GM21723 (cell line): ENCODE results near the gene NPHS1.
"Not testable (repeated sequence)": the region's sequence is repeated elsewhere in the genome, so short reads cannot be mapped to it uniquely, and the experiment has no call there.

Experiments
- ATAC-seq: cut with Tn5 transposase; IDR thresholded peaks from one replicate; pipeline ENCODE4 v1.9.1; 2021; ENCODE audit warnings: mild to moderate bottlenecking, moderate library complexity; ENCODE audit not compliant: unreplicated experiment

The NPHS1 gene

GRCh38 chr19:35851213-35852028 is 883 bp downstream of the NPHS1 start:
- ATAC-seq, result no peak

- ATAC-seq, result no peak
Observed at GRCh38 chr19:35848919-35849505, 3.3 kb downstream of the NPHS1 start.

GRCh38 chr19:35848486-35848885 is 3.8 kb downstream of the NPHS1 start:
- ATAC-seq, result no peak

GRCh38 chr19:35847911-35848310 is 4.4 kb downstream of the NPHS1 start:
- no peak for ATAC-seq

- ATAC-seq, result no peak
Observed at GRCh38 chr19:35846038-35846668, 6.2 kb downstream of the NPHS1 start.

GRCh38 chr19:35845215-35846037 is 6.9 kb downstream of the NPHS1 start:
- ATAC-seq, result no peak

GRCh38 chr19:35844482-35845214 is 7.7 kb downstream of the NPHS1 start:
- no peak for ATAC-seq

- ATAC-seq, result no peak
Observed at GRCh38 chr19:35843676-35844481, 8.4 kb downstream of the NPHS1 start.

- no peak for ATAC-seq
Observed at GRCh38 chr19:35842666-35843272, 9.5 kb downstream of the NPHS1 start.

GRCh38 chr19:35841961-35842595 is 10.2 kb downstream of the NPHS1 start:
- no peak for ATAC-seq

GRCh38 chr19:35836096-35836495 is 16.2 kb downstream of the NPHS1 start:
- not testable (repeated sequence) for ATAC-seq

- ATAC-seq, result no peak
Observed at GRCh38 chr19:35833972-35834371, 18.3 kb downstream of the NPHS1 start.

- ATAC-seq, result no peak
Observed at GRCh38 chr19:35832054-35832453, 20.2 kb downstream of the NPHS1 start.

- ATAC-seq, result no peak
Observed at GRCh38 chr19:35830986-35831385, 21.3 kb downstream of the NPHS1 start.

- no peak for ATAC-seq
Observed at GRCh38 chr19:35828692-35829301, 23.5 kb downstream of the NPHS1 start.

- no peak for ATAC-seq
Observed at GRCh38 chr19:35824150-35824549, 28.2 kb downstream of the NPHS1 start.

GRCh38 chr19:35822579-35822978 is 29.7 kb downstream of the NPHS1 start:
- ATAC-seq, result no peak

- no peak for ATAC-seq
Observed at GRCh38 chr19:35818445-35818844, 33.9 kb downstream of the NPHS1 start.
